H1 (cell line): ENCODE measurements around the gene APOC3. TPM values are rescaled to one million over a fixed set of nuclear protein-coding genes. Genes with fewer than 3 reads are reported as not detected.

Experiments used
- CTCF ChIA-PET: fragments of 300-600 bp; sonication (Branson Sonifier 250); formaldehyde crosslinking; loops from one replicate; lab custom pipeline; 2021; ENCODE audit not compliant: partially characterized antibody; lab: Charles Lee
- POLR2A ChIA-PET: fragments of 300-600 bp; sonication (Branson Sonifier 250); formaldehyde crosslinking; loops from one replicate; lab custom pipeline; 2021; ENCODE audit warnings: inconsistent platforms; ENCODE audit not compliant: partially characterized antibody; lab: Charles Lee
- DNase-seq, 2 experiments: peaks; one replicate each; pipeline versions ENCODE4 v3.0.0 to v3.0.0-alpha.2; 2010 to 2022; ENCODE audit warnings: low spot score in 2 of 2, low read depth in 1 of 2, mixed read lengths in 1 of 2
- FAIRE-seq: peaks from 2 replicates; lab custom pipeline; 2011; peaks lifted over from hg19 to GRCh38; lab: Jason Lieb, UNC
- H2AFZ ChIP-seq: 2 replicates; pipeline ENCODE4 v1.8.1; 2012; ENCODE audit warnings: low read length, inconsistent platforms
- H2AK5ac ChIP-seq: 2 replicates; pipeline ENCODE4 v1.6.1; 2013; ENCODE audit warnings: low read depth, low read length
- H2BK120ac ChIP-seq: replicated peaks from 2 replicates; pipeline ENCODE3; 2013; ENCODE audit warnings: low read depth, low read length, inconsistent platforms
- H2BK12ac ChIP-seq: 2 replicates; pipeline ENCODE4 v1.6.1; 2013; ENCODE audit warnings: low read depth, low read length
- H2BK15ac ChIP-seq: 2 replicates; pipeline ENCODE4 v1.6.1; 2013; ENCODE audit warnings: low read length
- H2BK20ac ChIP-seq: 2 replicates; pipeline ENCODE4 v1.6.1; 2013; ENCODE audit warnings: low read length
- H2BK5ac ChIP-seq: 2 replicates; pipeline ENCODE4 v1.6.1; 2013; ENCODE audit warnings: low read depth, low read length
- H3K14ac ChIP-seq: 2 replicates; pipeline ENCODE4 v1.6.1; 2013; ENCODE audit warnings: inconsistent platforms; ENCODE audit not compliant: insufficient read length
- H3K18ac ChIP-seq: 2 replicates; pipeline ENCODE4 v1.6.1; 2013; ENCODE audit warnings: low read length; ENCODE audit errors: extremely low read depth
- H3K23ac ChIP-seq: 2 replicates; pipeline ENCODE4 v1.6.1; 2013; ENCODE audit warnings: inconsistent platforms; ENCODE audit not compliant: insufficient read length
- H3K23me2 ChIP-seq: 2 replicates; pipeline ENCODE4 v1.6.1; 2013; ENCODE audit warnings: low read depth, low read length
- H3K27ac ChIP-seq: 2 replicates; pipeline ENCODE4 v1.6.1; 2011; ENCODE audit warnings: low read depth, low read length, inconsistent platforms
- H3K27me3 ChIP-seq, 4 experiments: replicated peaks in 1 of 4; 1 replicate in 1 of 4; 2 replicates in 3 of 4; pipeline versions ENCODE4 v1.6.1 to v1.8.1; 2011 to 2013; ENCODE audit warnings: low read length in 3 of 4, mild to moderate bottlenecking in 3 of 4, inconsistent platforms in 2 of 4, mixed read lengths in 2 of 4, moderate library complexity in 1 of 4; ENCODE audit not compliant: control insufficient read depth in 3 of 4, insufficient read depth in 3 of 4; ENCODE audit errors: extremely low read depth in 1 of 4
- H3K36me3 ChIP-seq, 4 experiments: 2 replicates each; pipeline versions ENCODE4 v1.6.1 to v1.8.1; 2011 to 2013; ENCODE audit warnings: mild to moderate bottlenecking in 4 of 4, low read length in 3 of 4, moderate library complexity in 2 of 4, control low read depth in 1 of 4, inconsistent platforms in 1 of 4; ENCODE audit not compliant: insufficient read depth in 4 of 4, control insufficient read depth in 2 of 4
- H3K4ac ChIP-seq: replicated peaks from 2 replicates; pipeline ENCODE3; 2013; ENCODE audit warnings: low read length, low read depth, mixed read lengths, inconsistent platforms; ENCODE audit not compliant: insufficient read length
- H3K4me1 ChIP-seq, 4 experiments: replicated peaks in 1 of 4; 1 replicate in 1 of 4; 2 replicates in 3 of 4; pipeline versions ENCODE4 v1.6.1 to v1.8.1; 2011 to 2013; ENCODE audit warnings: low read length in 3 of 4, inconsistent platforms in 2 of 4, mixed read lengths in 1 of 4; ENCODE audit not compliant: insufficient read depth in 4 of 4, control insufficient read depth in 3 of 4
- H3K4me2 ChIP-seq, 2 experiments: 2 replicates each; pipeline versions ENCODE4 v1.6.1 to v1.8.1; 2011 to 2013; ENCODE audit warnings: low read depth in 2 of 2, low read length in 2 of 2, control low read depth in 1 of 2, inconsistent platforms in 1 of 2, mild to moderate bottlenecking in 1 of 2; ENCODE audit not compliant: insufficient read depth in 1 of 2
- H3K4me3 ChIP-seq, 4 experiments: fragments of 200-600, 300-600 bp in 1 of 4; sonication (generic), shearing (Covaris generic), sonication (Bioruptor Twin) in 1 of 4; 2 replicates each; pipeline versions ENCODE4 v1.5.1 to v1.8.1; 2011 to 2016; ENCODE audit warnings: low read length in 4 of 4, low read depth in 3 of 4, control low read depth in 2 of 4, inconsistent platforms in 2 of 4, mild to moderate bottlenecking in 2 of 4, mixed read lengths in 1 of 4, moderate library complexity in 1 of 4; ENCODE audit not compliant: insufficient read depth in 2 of 4; ENCODE audit errors: extremely low read depth in 1 of 4
- H3K56ac ChIP-seq: replicated peaks from 2 replicates; pipeline ENCODE3; 2013; ENCODE audit warnings: low read depth, mild to moderate bottlenecking, mixed read lengths, low read length, inconsistent platforms; ENCODE audit not compliant: insufficient read length
- H3K79me1 ChIP-seq: 2 replicates; pipeline ENCODE4 v1.6.1; 2013; ENCODE audit warnings: low read depth, low read length, control low read depth
- H3K79me2 ChIP-seq, 2 experiments: 2 replicates each; pipeline versions ENCODE4 v1.6.1 to v1.8.1; 2012 to 2013; ENCODE audit warnings: low read length in 2 of 2, mild to moderate bottlenecking in 2 of 2, inconsistent platforms in 1 of 2; ENCODE audit not compliant: insufficient read depth in 2 of 2, control insufficient read depth in 1 of 2
- H3K9ac ChIP-seq, 4 experiments: replicated peaks in 1 of 4; 1 replicate in 1 of 4; 2 replicates in 3 of 4; pipeline versions ENCODE4 v1.6.1 to v1.8.1; 2011 to 2013; ENCODE audit warnings: low read depth in 3 of 4, low read length in 3 of 4, control low read depth in 2 of 4, mild to moderate bottlenecking in 2 of 4, moderate library complexity in 2 of 4, inconsistent platforms in 1 of 4; ENCODE audit errors: extremely low read depth in 1 of 4
- H3K9me3 ChIP-seq, 2 experiments: 2 replicates each; pipeline versions ENCODE4 v1.6.1 to v1.8.1; 2012 to 2013; ENCODE audit warnings: mild to moderate bottlenecking in 2 of 2, moderate library complexity in 2 of 2, control low read depth in 1 of 2, inconsistent platforms in 1 of 2, low read depth in 1 of 2, low read length in 1 of 2, mixed read lengths in 1 of 2; ENCODE audit not compliant: insufficient read depth in 2 of 2
- H4K20me1 ChIP-seq, 2 experiments: replicated peaks in 1 of 2; 2 replicates each; pipeline versions ENCODE3 to v1.8.1; 2011 to 2013; ENCODE audit warnings: inconsistent platforms in 2 of 2, low read length in 2 of 2, mild to moderate bottlenecking in 1 of 2; ENCODE audit not compliant: insufficient read depth in 2 of 2, control insufficient read depth in 1 of 2
- H4K5ac ChIP-seq: 2 replicates; pipeline ENCODE4 v1.6.1; 2013; ENCODE audit warnings: low read length, low read depth, mixed read lengths, inconsistent platforms; ENCODE audit not compliant: insufficient read length
- H4K8ac ChIP-seq: 2 replicates; pipeline ENCODE4 v1.8.0; 2013; ENCODE audit warnings: mild to moderate bottlenecking, moderate library complexity, low read length, inconsistent platforms; ENCODE audit not compliant: insufficient read depth; ENCODE audit errors: extremely low read depth
- H4K91ac ChIP-seq: replicated peaks from 2 replicates; pipeline ENCODE3; 2013; ENCODE audit warnings: low read length, mixed read lengths, inconsistent platforms; ENCODE audit not compliant: insufficient read length
- KDM5A ChIP-seq: fragments of 200-600 bp; IDR thresholded peaks from 2 replicates; pipeline ENCODE4 v1.7.1; 2012; ENCODE audit warnings: mild to moderate bottlenecking, low read length, inconsistent platforms, mixed read lengths
- SIN3A ChIP-seq, 2 experiments: IDR thresholded peaks in 1 of 2; conservative IDR thresholded peaks in 1 of 2; 2 replicates each; pipeline ENCODE4 v1.6.1; 2011 to 2012; ENCODE audit warnings: low read length in 2 of 2, improper control_type of control experiment in 1 of 2, low read depth in 1 of 2, mild to moderate bottlenecking in 1 of 2
- WGBS, 2 experiments: shearing (Covaris generic) in 1 of 2; methylation state at CpG; one replicate each; pipeline versions ENCODE4 v1.1.6 to v1.1.7; 2013 to 2015; ENCODE audit warnings: low lambda C conversion rate in 2 of 2, mixed read lengths in 2 of 2, inconsistent platforms in 1 of 2, low coverage in 1 of 2, missing lambda C conversion rate in 1 of 2; ENCODE audit not compliant: insufficient replicate concordance in 2 of 2, insufficient coverage in 1 of 2, insufficient read length in 1 of 2; ENCODE audit errors: extremely low coverage in 1 of 2, missing lambda C conversion rate in 1 of 2; 5-methylcytosine and 5-hydroxymethylcytosine counted together
- polyA plus RNA-seq, 7 experiments: library from polyadenylated mRNA; depleted of rRNA in 3 of 7; stranded (reverse) in 5 of 7; unstranded in 2 of 7; fragments of >200 nt in 5 of 7; fragments of 200-250 nt in 2 of 7; gene quantifications; 1 replicate in 5 of 7; 2 replicates in 1 of 7; 4 replicates in 1 of 7; pipeline versions ENCODE4 v1.2.1 to v1.2.3, GENCODE V29; 2011 to 2013; ENCODE audit warnings: missing spikeins in 2 of 7, mixed read lengths in 2 of 7
- total RNA-seq: library from RNA; stranded (reverse); fragmentation: NEBNext Ultra II Directional; extraction: Animal tissue kit (Norgen Biotek cat#: 25700); gene quantifications from 2 replicates; pipeline ENCODE4 v1.2.1, GENCODE V29; 2021

Gene APOC3
- total and polyA plus RNA-seq, 2 of the 8 experiments (the other 6 are each of a cell fraction or from before 2014, with no cell fraction given): not detected

DNA sequence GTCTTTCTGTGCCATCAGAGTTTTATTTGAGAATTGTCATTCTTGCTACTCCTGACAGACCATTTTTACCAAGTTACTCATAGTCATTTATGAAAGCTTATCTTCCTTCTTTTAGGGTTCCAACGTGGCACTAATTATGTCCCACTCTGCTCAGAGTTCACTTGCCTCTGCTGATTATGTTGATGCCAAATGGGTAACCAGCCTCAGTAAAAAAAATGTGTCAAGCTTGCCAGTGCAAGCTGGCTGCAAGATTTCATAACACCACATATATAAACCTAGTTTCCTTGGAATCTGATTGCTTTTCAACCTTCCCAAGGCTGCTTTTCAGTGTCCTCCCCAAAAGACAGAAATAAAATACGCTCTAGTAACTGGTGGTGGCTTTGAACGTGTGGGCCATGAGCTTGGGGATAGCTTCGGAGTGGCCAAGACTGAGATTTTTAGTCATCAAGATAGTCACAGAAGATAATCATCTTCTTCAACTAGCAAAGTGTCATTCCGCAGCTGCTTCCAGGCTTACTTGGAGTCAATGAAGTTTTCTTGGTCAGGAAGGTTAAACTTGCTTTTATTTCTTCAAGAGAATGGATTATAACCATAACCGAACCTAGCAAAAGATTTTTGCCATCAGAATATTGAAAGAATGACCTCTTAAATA is 37.2 kb downstream of the APOC3 start:
- ChIA-PET POLR2A (no interaction called here), CTCF (interaction anchor here (0.5 to 6.2 kb wide), 6 partner anchors 10 to 1473 kb away, joined by 3 to 37 read pairs (median 4); no protein-coding TSS in a partner anchor)
- 84% methylated on average over 6 of the region's 6 CpGs; no CpG with 5 or more reads in 1 of the 2 experiments for WGBS, 2 experiments

More for the DNA sequence above, 37.2 kb downstream of the APOC3 start:
- no peak overlapping the region for H3K4ac ChIP-seq
- H3K56ac ChIP-seq: no peak overlapping the region
- H3K14ac ChIP-seq: no peak overlapping the region
- no peak overlapping the region for H2AFZ ChIP-seq
- no peak for FAIRE-seq
- DNase-seq: no peak
- no peak overlapping the region for H4K8ac ChIP-seq
- H3K36me3 ChIP-seq: peaks cover 0 to 49% (median 35%) of the 10 kb centered on the region in 4 experiments; a peak in 7 of 8 replicates
- no peaks in the 10 kb centered on the region for H4K20me1 ChIP-seq
- H3K23me2 ChIP-seq: no peaks in the 10 kb centered on the region
- no peak overlapping the region for H2BK15ac ChIP-seq
- no peaks in the 10 kb centered on the region for H3K9me3 ChIP-seq
- no peak for TF ChIP-seq KDM5A
- TF ChIP-seq SIN3A (conservative IDR thresholded peaks at IDR 0.05 in 1 of 2, IDR thresholded peaks at IDR 0.05 in 1 of 2; ENCODE audit: low read depth in 1 of 2, low read length in 2 of 2): no peak
- TF ChIP-seq, all 59 proteins: peak for 0
- Histone ChIP-seq H2AK5ac (no peak overlapping the region), H2BK12ac (no peak overlapping the region), H3K27me3 (no peaks in the 10 kb centered on the region), H4K5ac (no peak overlapping the region), H2BK5ac (no peak overlapping the region), H3K4me2 (no peak overlapping the region), H3K9ac (no peak overlapping the region), H3K23ac (no peak overlapping the region), H2BK120ac (no peak overlapping the region), H3K18ac (no peak overlapping the region), H3K4me3 (no peak overlapping the region), H3K79me2 (no peaks in the 10 kb centered on the region), H3K27ac (no peak overlapping the region), H3K79me1 (no peaks in the 10 kb centered on the region), H3K4me1 (no peaks in the 10 kb centered on the region), H4K91ac (no peak overlapping the region), H2BK20ac (no peak overlapping the region)
